Measurements from ENCODE around the gene MMP25. TPM values are rescaled to one million over a fixed set of nuclear protein-coding genes. Genes with fewer than 3 reads are reported as not detected.

Gene MMP25
- total and polyA plus RNA-seq, 10 of the 15 experiments (the other 5 are each of a cell fraction or from before 2014, with no cell fraction given): 0.03 to 0.36 (median 0.13) TPM; not detected in 1

DNA sequence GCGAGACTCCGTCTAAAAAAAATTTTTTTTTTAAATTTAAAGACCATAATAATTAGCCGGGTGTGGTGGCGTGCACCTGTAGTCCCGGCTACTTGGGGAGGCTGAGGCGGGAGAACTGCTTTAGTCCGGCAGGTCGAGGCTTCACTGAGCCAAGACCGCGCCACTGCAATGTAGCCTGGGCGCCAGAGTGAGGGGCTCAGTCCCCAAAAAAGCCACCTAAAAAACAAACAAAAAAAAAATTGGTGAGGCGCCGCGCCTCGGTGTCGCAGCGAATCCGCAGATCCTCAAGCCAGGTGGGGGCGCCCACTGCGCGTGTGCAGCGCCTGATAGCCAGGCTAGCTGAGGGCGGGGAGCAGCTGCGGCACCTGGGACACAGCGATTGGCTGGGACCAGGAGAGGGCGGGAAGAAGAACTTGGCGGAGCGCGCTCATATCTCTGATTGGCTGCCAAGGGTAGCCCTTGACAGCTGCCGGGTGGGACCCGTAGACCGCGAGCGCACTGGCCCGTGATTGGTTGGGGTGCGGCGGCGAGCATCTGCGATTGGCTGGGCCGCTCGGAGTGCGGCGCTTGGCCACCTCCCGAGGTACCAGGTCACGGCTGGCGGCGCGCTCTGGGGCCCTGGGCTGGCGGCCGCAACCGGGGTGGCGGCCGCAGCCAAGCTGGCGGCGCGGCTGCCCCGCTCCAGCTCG, 42.6 kb upstream of the MMP25 start (continued):
- TF ChIP-seq, protein P1, sequence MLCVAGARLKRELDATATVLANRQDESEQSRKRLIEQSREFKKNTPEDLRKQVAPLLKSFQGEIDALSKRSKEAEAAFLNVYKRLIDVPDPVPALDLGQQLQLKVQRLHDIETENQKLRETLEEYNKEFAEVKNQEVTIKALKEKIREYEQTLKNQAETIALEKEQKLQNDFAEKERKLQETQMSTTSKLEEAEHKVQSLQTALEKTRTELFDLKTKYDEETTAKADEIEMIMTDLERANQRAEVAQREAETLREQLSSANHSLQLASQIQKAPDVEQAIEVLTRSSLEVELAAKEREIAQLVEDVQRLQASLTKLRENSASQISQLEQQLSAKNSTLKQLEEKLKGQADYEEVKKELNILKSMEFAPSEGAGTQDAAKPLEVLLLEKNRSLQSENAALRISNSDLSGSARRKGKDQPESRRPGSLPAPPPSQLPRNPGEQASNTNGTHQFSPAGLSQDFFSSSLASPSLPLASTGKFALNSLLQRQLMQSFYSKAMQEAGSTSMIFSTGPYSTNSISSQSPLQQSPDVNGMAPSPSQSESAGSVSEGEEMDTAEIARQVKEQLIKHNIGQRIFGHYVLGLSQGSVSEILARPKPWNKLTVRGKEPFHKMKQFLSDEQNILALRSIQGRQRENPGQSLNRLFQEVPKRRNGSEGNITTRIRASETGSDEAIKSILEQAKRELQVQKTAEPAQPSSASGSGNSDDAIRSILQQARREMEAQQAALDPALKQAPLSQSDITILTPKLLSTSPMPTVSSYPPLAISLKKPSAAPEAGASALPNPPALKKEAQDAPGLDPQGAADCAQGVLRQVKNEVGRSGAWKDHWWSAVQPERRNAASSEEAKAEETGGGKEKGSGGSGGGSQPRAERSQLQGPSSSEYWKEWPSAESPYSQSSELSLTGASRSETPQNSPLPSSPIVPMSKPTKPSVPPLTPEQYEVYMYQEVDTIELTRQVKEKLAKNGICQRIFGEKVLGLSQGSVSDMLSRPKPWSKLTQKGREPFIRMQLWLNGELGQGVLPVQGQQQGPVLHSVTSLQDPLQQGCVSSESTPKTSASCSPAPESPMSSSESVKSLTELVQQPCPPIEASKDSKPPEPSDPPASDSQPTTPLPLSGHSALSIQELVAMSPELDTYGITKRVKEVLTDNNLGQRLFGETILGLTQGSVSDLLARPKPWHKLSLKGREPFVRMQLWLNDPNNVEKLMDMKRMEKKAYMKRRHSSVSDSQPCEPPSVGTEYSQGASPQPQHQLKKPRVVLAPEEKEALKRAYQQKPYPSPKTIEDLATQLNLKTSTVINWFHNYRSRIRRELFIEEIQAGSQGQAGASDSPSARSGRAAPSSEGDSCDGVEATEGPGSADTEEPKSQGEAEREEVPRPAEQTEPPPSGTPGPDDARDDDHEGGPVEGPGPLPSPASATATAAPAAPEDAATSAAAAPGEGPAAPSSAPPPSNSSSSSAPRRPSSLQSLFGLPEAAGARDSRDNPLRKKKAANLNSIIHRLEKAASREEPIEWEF (IDR thresholded peaks at IDR 0.05; ENCODE audit: insufficient replicate concordance, low read depth, low read length): no peak
- TF ChIP-seq CHD2 (IDR thresholded peaks at IDR 0.05; ENCODE audit: borderline replicate concordance, low read depth, low read length): peak; percentile 93
- TF ChIP-seq SPI1 (IDR thresholded peaks at IDR 0.05; ENCODE audit: borderline replicate concordance, insufficient read depth, low read depth, low read length): no peak
- peak; percentile 23 to 62; a peak in 1 of 4 replicates for TF ChIP-seq BHLHE40 (IDR thresholded peaks at IDR 0.05; ENCODE audit: borderline replicate concordance in 1 of 2, low read depth in 2 of 2, low read length in 1 of 2)
- no peak for TF ChIP-seq CBX3 (IDR thresholded peaks at IDR 0.05; ENCODE audit: borderline replicate concordance, low read depth)
- TF ChIP-seq NRF1 (conservative IDR thresholded peaks at IDR 0.05; ENCODE audit: low read depth, low read length): peak; percentile 49
- no peak for TF ChIP-seq ZSCAN29 (IDR thresholded peaks at IDR 0.05)
- TF ChIP-seq POU2F2 (IDR thresholded peaks at IDR 0.05; ENCODE audit: borderline replicate concordance, low read depth, low read length): peak; percentile 24; the same call in 1 of the 3 replicates
- no peak for TF ChIP-seq KLF5 (IDR thresholded peaks at IDR 0.05; ENCODE audit: partially characterized antibody)
- peak; percentile 84 for TF ChIP-seq FOS (IDR thresholded peaks at IDR 0.05; ENCODE audit: borderline replicate concordance, extremely low read depth, insufficient read length)
- TF ChIP-seq TARDBP (IDR thresholded peaks at IDR 0.05; ENCODE audit: borderline replicate concordance): no peak
- TF ChIP-seq, protein P2, sequence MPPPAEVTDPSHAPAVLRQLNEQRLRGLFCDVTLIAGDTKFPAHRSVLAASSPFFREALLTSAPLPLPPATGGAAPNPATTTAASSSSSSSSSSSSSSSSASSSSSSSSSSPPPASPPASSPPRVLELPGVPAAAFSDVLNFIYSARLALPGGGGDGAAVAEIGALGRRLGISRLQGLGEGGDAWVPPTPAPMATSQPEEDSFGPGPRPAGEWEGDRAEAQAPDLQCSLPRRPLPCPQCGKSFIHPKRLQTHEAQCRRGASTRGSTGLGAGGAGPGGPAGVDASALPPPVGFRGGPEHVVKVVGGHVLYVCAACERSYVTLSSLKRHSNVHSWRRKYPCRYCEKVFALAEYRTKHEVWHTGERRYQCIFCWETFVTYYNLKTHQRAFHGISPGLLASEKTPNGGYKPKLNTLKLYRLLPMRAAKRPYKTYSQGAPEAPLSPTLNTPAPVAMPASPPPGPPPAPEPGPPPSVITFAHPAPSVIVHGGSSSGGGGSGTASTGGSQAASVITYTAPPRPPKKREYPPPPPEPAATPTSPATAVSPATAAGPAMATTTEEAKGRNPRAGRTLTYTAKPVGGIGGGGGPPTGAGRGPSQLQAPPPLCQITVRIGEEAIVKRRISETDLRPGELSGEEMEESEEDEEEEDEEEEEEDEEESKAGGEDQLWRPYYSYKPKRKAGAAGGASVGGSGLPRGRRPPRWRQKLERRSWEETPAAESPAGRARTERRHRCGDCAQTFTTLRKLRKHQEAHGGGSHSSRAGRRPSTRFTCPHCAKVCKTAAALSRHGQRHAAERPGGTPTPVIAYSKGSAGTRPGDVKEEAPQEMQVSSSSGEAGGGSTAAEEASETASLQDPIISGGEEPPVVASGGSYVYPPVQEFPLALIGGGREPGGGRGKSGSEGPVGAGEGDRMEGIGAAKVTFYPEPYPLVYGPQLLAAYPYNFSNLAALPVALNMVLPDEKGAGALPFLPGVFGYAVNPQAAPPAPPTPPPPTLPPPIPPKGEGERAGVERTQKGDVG (CRISPR knock-in tag; IDR thresholded peaks at IDR 0.05): no peak
- TF ChIP-seq CBFB (IDR thresholded peaks at IDR 0.05; ENCODE audit: low read depth): peak; percentile 88
- TF ChIP-seq CEBPB (IDR thresholded peaks at IDR 0.05; ENCODE audit: borderline replicate concordance in 1 of 2, low read depth in 2 of 2, low read length in 2 of 2): no peak
- no peak for TF ChIP-seq ESRRA (IDR thresholded peaks at IDR 0.05; ENCODE audit: low read length)
- TF ChIP-seq, protein P3, sequence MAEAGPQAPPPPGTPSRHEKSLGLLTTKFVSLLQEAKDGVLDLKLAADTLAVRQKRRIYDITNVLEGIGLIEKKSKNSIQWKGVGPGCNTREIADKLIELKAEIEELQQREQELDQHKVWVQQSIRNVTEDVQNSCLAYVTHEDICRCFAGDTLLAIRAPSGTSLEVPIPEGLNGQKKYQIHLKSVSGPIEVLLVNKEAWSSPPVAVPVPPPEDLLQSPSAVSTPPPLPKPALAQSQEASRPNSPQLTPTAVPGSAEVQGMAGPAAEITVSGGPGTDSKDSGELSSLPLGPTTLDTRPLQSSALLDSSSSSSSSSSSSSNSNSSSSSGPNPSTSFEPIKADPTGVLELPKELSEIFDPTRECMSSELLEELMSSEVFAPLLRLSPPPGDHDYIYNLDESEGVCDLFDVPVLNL (IDR thresholded peaks at IDR 0.05; ENCODE audit: low read depth, low read length): 0 out of 2 replicates have a peak, but pooled peaks have one; percentile 51
- TF ChIP-seq, protein P4, sequence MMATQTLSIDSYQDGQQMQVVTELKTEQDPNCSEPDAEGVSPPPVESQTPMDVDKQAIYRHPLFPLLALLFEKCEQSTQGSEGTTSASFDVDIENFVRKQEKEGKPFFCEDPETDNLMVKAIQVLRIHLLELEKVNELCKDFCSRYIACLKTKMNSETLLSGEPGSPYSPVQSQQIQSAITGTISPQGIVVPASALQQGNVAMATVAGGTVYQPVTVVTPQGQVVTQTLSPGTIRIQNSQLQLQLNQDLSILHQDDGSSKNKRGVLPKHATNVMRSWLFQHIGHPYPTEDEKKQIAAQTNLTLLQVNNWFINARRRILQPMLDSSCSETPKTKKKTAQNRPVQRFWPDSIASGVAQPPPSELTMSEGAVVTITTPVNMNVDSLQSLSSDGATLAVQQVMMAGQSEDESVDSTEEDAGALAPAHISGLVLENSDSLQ (IDR thresholded peaks at IDR 0.05): peak; percentile 97
- no peak for TF ChIP-seq NR2C1 (IDR thresholded peaks at IDR 0.05)
